ES-I3 (cell line): ENCODE results near the gene NMNAT1.
A peak's percentile ranks its signal among the peaks of the same experiment; 100 is the strongest.
"Not testable (repeated sequence)": the region's sequence is repeated elsewhere in the genome, so short reads cannot be mapped to it uniquely, and the experiment has no call there.

Source experiments
- H3K36me3 ChIP-seq: 2 replicates; pipeline ENCODE4 v1.6.1; 2013; ENCODE audit warnings: mild to moderate bottlenecking, low read length, control low read depth, moderate library complexity; ENCODE audit not compliant: insufficient read depth
- H3K4me1 ChIP-seq: 2 replicates; pipeline ENCODE4 v1.6.1; 2013; ENCODE audit warnings: mild to moderate bottlenecking, control low read depth, low read length; ENCODE audit not compliant: insufficient read depth
- H3K9ac ChIP-seq: 2 replicates; pipeline ENCODE4 v1.6.1; 2013; ENCODE audit warnings: low read depth, mild to moderate bottlenecking, low read length, moderate library complexity
- H3K9me3 ChIP-seq: 2 replicates; pipeline ENCODE4 v1.6.1; 2013; ENCODE audit warnings: mild to moderate bottlenecking, low read length, moderate library complexity; ENCODE audit not compliant: control insufficient read depth, insufficient read depth

NMNAT1 gene

DNA sequence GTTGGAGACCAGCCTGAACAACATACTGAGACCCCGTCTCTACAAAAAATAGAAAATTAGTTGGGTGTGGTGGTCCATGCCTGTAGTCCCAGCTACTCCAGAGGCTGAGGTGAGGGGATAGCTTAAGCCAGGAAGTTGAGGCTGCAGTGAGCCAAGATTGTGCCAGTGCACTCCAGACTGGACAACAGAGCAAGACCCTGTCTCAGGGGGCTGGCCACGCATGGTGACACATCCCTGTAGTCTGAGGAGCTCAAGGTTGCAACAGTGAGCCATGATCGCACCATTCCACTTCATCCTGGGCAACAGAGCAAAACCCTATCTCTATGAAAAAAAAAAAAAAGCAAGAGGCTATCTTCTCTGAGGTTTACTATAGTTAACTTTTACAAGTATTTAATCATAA lies 76.8 kb downstream of the NMNAT1 start:
- Histone ChIP-seq H3K9ac (no peak overlapping the region), H3K9me3 (no peaks in the 10 kb centered on the region), H3K36me3 (no peaks in the 10 kb centered on the region), H3K4me1 (no peaks in the 10 kb centered on the region)

DNA sequence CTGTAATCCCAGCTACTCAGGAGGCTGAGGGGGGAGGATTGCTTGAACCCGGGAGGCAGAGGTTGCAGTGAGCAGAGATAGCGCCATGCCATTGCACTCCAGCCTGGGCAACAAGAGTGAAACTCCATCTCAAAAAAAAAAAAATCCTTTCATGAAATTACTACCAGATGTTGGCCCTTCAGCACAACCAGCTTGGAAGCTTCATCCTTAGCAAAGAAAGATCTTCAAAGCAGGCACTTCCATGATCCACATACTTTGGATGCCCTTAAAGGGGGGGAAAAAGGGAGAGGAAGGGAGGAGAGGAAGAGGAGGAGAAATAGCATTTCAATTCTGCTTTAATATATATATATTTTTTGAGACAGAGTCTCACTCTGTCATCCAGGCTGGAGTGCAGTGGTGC lies 77.4 kb downstream of the NMNAT1 start:
- not testable (repeated sequence) for H3K36me3 ChIP-seq, H3K9me3 ChIP-seq, H3K4me1 ChIP-seq, H3K9ac ChIP-seq

DNA sequence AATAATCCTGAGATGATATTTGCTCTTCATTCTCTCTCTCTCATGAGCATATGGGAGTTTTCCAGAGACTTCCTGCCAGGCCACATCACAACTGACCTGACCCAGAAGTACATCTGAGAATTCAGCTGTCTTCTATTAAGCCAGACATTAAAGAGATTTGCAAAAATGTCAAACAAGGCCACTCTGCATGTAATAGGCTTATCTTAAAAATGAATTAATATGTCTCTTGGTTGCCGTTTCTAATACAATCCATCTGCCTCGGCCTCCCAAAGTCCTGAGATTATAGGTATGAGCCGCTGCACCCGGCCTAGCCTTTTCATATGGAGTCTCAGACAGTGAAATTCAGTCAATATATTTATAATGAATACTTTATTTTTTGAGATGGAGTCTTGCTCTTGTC lies 78.7 kb downstream of the NMNAT1 start:
- not testable (repeated sequence) for H3K9me3 ChIP-seq, H3K9ac ChIP-seq, H3K4me1 ChIP-seq, H3K36me3 ChIP-seq

DNA sequence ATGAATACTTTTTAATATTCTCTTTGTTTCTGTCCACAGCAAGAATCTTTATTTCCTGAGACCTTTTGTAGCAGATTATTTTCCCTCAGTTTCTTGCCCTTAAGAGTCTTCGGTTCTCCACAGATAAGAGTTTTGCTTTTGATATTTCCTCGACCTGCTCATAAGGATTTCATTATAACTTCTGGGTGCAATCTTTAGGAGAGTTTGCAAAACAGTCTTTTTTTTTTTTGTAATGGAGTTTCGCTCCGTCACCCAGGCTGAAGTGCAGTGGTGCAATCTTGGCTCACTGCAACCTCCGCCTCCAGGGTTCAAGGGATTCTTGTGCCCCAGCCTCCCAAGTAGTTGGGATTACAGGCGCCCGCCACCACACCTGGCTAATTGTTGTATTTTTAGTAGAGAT lies 79.4 kb downstream of the NMNAT1 start:
- H3K36me3 ChIP-seq: no peaks in the 10 kb centered on the region
- H3K9me3 ChIP-seq: no peaks in the 10 kb centered on the region
- H3K4me1 ChIP-seq: no peaks in the 10 kb centered on the region
- H3K9ac ChIP-seq: no peak overlapping the region

DNA sequence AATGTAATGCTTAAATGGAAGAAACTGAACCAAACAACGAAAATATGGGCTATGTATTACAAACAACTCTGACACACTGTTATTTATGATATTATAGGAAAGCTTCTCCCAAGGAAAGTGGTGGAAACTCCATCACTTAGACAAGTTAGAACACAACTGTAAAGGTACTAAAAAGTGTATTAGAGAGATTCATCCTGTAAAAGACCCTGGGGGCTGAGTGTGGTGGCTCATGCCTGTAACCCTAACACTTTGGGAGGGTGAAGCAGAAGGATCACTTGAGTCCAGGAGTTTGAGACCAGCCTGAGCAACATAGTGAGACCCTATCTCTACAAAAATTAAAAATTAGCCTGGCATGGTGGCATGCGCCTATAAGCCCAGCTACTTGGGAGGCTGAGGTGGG lies 82.1 kb downstream of the NMNAT1 start:
- no peaks in the 10 kb centered on the region for H3K9me3 ChIP-seq
- H3K36me3 ChIP-seq: no peaks in the 10 kb centered on the region
- H3K4me1 ChIP-seq: no peaks in the 10 kb centered on the region
- H3K9ac ChIP-seq: no peak overlapping the region

DNA sequence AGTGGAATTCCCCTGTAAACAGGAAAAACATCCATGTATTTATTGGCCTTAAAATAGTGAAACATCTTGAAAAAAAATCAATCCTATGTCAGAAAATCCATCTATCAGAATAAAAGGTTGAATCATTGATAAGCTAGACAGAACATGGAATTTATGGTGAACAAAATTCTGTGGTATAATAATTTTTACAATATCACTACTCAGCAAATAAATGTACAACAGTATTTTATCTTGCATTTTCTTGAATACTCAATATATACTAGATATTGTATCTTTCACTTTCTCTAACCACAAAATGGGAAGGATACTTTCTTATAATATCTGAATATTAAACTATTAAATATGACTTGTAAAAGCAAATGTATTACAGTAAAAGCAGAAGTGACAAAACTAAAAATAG lies 83.8 kb downstream of the NMNAT1 start:
- Histone ChIP-seq H3K9ac (no peak overlapping the region), H3K9me3 (no peaks in the 10 kb centered on the region), H3K4me1 (no peaks in the 10 kb centered on the region), H3K36me3 (no peaks in the 10 kb centered on the region)

DNA sequence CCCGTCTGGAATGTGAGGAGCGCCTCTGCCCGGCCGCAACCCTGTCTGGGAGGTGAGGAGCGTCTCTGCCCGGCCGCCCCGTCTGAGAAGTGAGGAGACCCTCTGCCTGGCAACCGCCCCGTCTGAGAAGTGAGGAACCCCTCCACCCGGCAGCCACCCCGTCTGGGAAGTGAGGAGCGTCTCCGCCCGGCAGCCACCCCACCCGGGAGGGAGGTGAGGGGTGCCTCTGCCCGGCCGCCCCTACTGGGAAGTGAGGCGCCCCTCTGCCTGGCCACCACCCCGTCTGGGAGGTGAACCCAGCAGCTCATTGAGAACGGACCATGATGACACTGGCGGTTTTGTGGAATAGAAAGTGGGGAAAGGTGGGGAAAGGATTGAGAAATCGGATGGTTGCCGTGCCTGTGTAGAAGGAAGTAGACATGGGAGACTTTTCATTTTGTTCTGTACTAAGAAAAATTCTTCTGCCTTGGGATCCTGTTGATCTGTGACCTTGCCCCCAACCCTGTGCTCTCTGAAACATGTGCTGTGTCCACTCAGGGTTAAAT lies 85.8 kb downstream of the NMNAT1 start:
- not testable (repeated sequence) for H3K36me3 ChIP-seq, H3K4me1 ChIP-seq, H3K9me3 ChIP-seq, H3K9ac ChIP-seq

DNA sequence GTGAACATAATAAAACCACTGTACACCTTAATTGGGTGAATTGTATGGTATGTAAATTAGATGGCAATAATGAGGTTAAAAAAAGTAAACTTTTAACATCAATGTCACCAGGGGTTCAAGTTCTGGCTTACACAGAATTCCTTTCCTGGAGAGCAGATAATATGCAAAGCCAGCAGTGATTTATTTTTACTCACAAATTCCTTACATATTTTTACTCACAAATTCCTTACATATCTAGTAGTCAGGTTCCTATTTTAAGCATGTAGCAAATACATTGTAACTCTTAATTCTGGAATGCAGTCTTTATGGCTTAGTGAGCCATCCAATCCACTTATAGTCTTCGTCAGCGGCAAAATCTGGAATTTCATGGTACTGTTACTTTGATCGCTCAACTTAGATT lies 88.2 kb downstream of the NMNAT1 start:
- Histone ChIP-seq H3K9ac (no peak overlapping the region), H3K36me3 (no peaks in the 10 kb centered on the region), H3K4me1 (no peaks in the 10 kb centered on the region), H3K9me3 (no peaks in the 10 kb centered on the region)

DNA sequence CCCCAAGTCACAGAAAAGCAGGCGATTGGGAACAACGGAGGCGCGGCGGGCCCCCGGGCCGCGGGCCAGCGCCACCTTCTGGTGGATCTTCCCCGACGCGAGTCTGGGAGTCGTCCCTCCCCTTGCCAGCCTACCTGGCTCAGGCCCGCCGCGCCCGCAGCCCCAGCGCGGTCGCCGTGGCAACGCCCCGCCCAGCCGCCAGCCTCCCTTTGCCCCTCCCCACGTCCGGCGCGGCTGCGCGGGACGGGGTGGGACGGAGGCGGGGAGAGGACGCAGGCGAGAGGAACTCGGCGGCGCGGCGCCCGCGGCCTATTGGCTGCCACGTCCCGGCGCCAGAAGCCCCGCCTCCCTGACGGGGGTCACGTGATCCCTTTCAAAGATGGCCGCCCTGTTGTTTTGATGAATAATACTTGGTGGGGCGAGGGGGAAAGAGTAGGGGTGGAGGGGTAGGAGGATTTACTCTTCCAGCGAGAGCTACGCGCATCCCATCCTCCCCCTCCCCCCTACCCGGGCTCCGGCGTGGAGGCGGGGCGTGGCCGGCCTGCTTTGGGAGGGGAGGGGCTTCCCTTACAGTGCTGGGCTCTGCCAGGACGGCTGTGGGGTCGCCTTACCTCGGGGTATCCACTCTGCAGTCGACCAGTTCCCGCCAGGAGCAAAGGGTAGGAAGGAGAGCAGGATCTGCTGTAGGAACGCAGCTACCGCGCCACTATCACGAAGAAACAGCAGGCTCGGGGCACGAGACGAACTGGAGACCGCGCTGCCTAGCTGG lies 89.5 kb downstream of the NMNAT1 start, which contains the start of gene UBE4B:
TSS of gene UBE4B (plus strand) at position 369 of the 769 bp plus-strand sequence. CDS start 713 bp downstream, outside the sequence.
- Histone ChIP-seq H3K9ac (peak within 1 kb of the TSS; percentile 88), H3K9me3 (no peaks in the 10 kb centered on the region), H3K4me1 (no peaks in the 10 kb centered on the region), H3K36me3 (no peaks in the 10 kb centered on the region)

DNA sequence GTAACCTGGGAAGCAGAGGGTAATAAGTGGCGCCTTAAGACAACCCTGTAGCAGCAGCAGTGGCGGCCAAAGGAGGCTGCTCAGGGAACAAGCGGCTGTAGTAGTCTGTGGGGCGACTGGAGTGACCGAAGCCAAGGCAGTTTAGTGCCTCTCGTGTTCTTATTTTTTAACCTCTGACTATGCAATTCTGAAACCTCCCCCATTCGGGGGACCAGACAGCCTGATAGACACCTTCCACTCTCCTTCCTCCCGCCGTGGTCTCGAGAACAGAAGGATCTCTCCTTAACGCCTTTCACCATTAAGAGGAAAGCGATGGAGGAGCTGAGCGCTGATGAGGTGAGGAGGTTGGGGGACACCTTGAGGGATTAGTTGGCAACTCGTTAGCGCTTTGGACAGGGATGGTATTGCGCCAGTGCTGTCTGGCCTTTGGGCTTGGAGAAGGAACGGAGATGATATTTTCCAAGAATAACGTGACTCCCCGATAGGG lies 90.1 kb downstream of the NMNAT1 start:
- H3K4me1 ChIP-seq: no peaks in the 10 kb centered on the region
- peak overlapping the region; percentile 88 for H3K9ac ChIP-seq
- no peaks in the 10 kb centered on the region for H3K36me3 ChIP-seq
- no peaks in the 10 kb centered on the region for H3K9me3 ChIP-seq
